H1 (cell line): ENCODE results near the gene TMEM181. TPM values are rescaled to one million over a fixed set of nuclear protein-coding genes. Genes with fewer than 3 reads are reported as not detected.

Source experiments
- CTCF ChIA-PET: fragments of 300-600 bp; sonication (Branson Sonifier 250); formaldehyde crosslinking; loops from one replicate; lab custom pipeline; 2021; ENCODE audit not compliant: partially characterized antibody; lab: Charles Lee
- POLR2A ChIA-PET: fragments of 300-600 bp; sonication (Branson Sonifier 250); formaldehyde crosslinking; loops from one replicate; lab custom pipeline; 2021; ENCODE audit warnings: inconsistent platforms; ENCODE audit not compliant: partially characterized antibody; lab: Charles Lee
- DNase-seq, 2 experiments: peaks; one replicate each; pipeline versions ENCODE4 v3.0.0 to v3.0.0-alpha.2; 2010 to 2022; ENCODE audit warnings: low spot score in 2 of 2, low read depth in 1 of 2, mixed read lengths in 1 of 2
- FAIRE-seq: peaks from 2 replicates; lab custom pipeline; 2011; peaks lifted over from hg19 to GRCh38; lab: Jason Lieb, UNC
- H2AFZ ChIP-seq: 2 replicates; pipeline ENCODE4 v1.8.1; 2012; ENCODE audit warnings: low read length, inconsistent platforms
- H2AK5ac ChIP-seq: 2 replicates; pipeline ENCODE4 v1.6.1; 2013; ENCODE audit warnings: low read depth, low read length
- H2BK120ac ChIP-seq: replicated peaks from 2 replicates; pipeline ENCODE3; 2013; ENCODE audit warnings: low read depth, low read length, inconsistent platforms
- H2BK12ac ChIP-seq: 2 replicates; pipeline ENCODE4 v1.6.1; 2013; ENCODE audit warnings: low read depth, low read length
- H2BK15ac ChIP-seq: 2 replicates; pipeline ENCODE4 v1.6.1; 2013; ENCODE audit warnings: low read length
- H2BK20ac ChIP-seq: 2 replicates; pipeline ENCODE4 v1.6.1; 2013; ENCODE audit warnings: low read length
- H2BK5ac ChIP-seq: 2 replicates; pipeline ENCODE4 v1.6.1; 2013; ENCODE audit warnings: low read depth, low read length
- H3K14ac ChIP-seq: 2 replicates; pipeline ENCODE4 v1.6.1; 2013; ENCODE audit warnings: inconsistent platforms; ENCODE audit not compliant: insufficient read length
- H3K18ac ChIP-seq: 2 replicates; pipeline ENCODE4 v1.6.1; 2013; ENCODE audit warnings: low read length; ENCODE audit errors: extremely low read depth
- H3K23ac ChIP-seq: 2 replicates; pipeline ENCODE4 v1.6.1; 2013; ENCODE audit warnings: inconsistent platforms; ENCODE audit not compliant: insufficient read length
- H3K23me2 ChIP-seq: 2 replicates; pipeline ENCODE4 v1.6.1; 2013; ENCODE audit warnings: low read depth, low read length
- H3K27ac ChIP-seq: 2 replicates; pipeline ENCODE4 v1.6.1; 2011; ENCODE audit warnings: low read depth, low read length, inconsistent platforms
- H3K27me3 ChIP-seq, 4 experiments: replicated peaks in 1 of 4; 1 replicate in 1 of 4; 2 replicates in 3 of 4; pipeline versions ENCODE4 v1.6.1 to v1.8.1; 2011 to 2013; ENCODE audit warnings: low read length in 3 of 4, mild to moderate bottlenecking in 3 of 4, inconsistent platforms in 2 of 4, mixed read lengths in 2 of 4, moderate library complexity in 1 of 4; ENCODE audit not compliant: control insufficient read depth in 3 of 4, insufficient read depth in 3 of 4; ENCODE audit errors: extremely low read depth in 1 of 4
- H3K36me3 ChIP-seq, 4 experiments: 2 replicates each; pipeline versions ENCODE4 v1.6.1 to v1.8.1; 2011 to 2013; ENCODE audit warnings: mild to moderate bottlenecking in 4 of 4, low read length in 3 of 4, moderate library complexity in 2 of 4, control low read depth in 1 of 4, inconsistent platforms in 1 of 4; ENCODE audit not compliant: insufficient read depth in 4 of 4, control insufficient read depth in 2 of 4
- H3K4ac ChIP-seq: replicated peaks from 2 replicates; pipeline ENCODE3; 2013; ENCODE audit warnings: low read length, low read depth, mixed read lengths, inconsistent platforms; ENCODE audit not compliant: insufficient read length
- H3K4me1 ChIP-seq, 4 experiments: replicated peaks in 1 of 4; 1 replicate in 1 of 4; 2 replicates in 3 of 4; pipeline versions ENCODE4 v1.6.1 to v1.8.1; 2011 to 2013; ENCODE audit warnings: low read length in 3 of 4, inconsistent platforms in 2 of 4, mixed read lengths in 1 of 4; ENCODE audit not compliant: insufficient read depth in 4 of 4, control insufficient read depth in 3 of 4
- H3K4me2 ChIP-seq, 2 experiments: 2 replicates each; pipeline versions ENCODE4 v1.6.1 to v1.8.1; 2011 to 2013; ENCODE audit warnings: low read depth in 2 of 2, low read length in 2 of 2, control low read depth in 1 of 2, inconsistent platforms in 1 of 2, mild to moderate bottlenecking in 1 of 2; ENCODE audit not compliant: insufficient read depth in 1 of 2
- H3K4me3 ChIP-seq, 4 experiments: fragments of 200-600, 300-600 bp in 1 of 4; sonication (generic), shearing (Covaris generic), sonication (Bioruptor Twin) in 1 of 4; 2 replicates each; pipeline versions ENCODE4 v1.5.1 to v1.8.1; 2011 to 2016; ENCODE audit warnings: low read length in 4 of 4, low read depth in 3 of 4, control low read depth in 2 of 4, inconsistent platforms in 2 of 4, mild to moderate bottlenecking in 2 of 4, mixed read lengths in 1 of 4, moderate library complexity in 1 of 4; ENCODE audit not compliant: insufficient read depth in 2 of 4; ENCODE audit errors: extremely low read depth in 1 of 4
- H3K56ac ChIP-seq: replicated peaks from 2 replicates; pipeline ENCODE3; 2013; ENCODE audit warnings: low read depth, mild to moderate bottlenecking, mixed read lengths, low read length, inconsistent platforms; ENCODE audit not compliant: insufficient read length
- H3K79me1 ChIP-seq: 2 replicates; pipeline ENCODE4 v1.6.1; 2013; ENCODE audit warnings: low read depth, low read length, control low read depth
- H3K79me2 ChIP-seq, 2 experiments: 2 replicates each; pipeline versions ENCODE4 v1.6.1 to v1.8.1; 2012 to 2013; ENCODE audit warnings: low read length in 2 of 2, mild to moderate bottlenecking in 2 of 2, inconsistent platforms in 1 of 2; ENCODE audit not compliant: insufficient read depth in 2 of 2, control insufficient read depth in 1 of 2
- H3K9ac ChIP-seq, 4 experiments: replicated peaks in 1 of 4; 1 replicate in 1 of 4; 2 replicates in 3 of 4; pipeline versions ENCODE4 v1.6.1 to v1.8.1; 2011 to 2013; ENCODE audit warnings: low read depth in 3 of 4, low read length in 3 of 4, control low read depth in 2 of 4, mild to moderate bottlenecking in 2 of 4, moderate library complexity in 2 of 4, inconsistent platforms in 1 of 4; ENCODE audit errors: extremely low read depth in 1 of 4
- H3K9me3 ChIP-seq, 2 experiments: 2 replicates each; pipeline versions ENCODE4 v1.6.1 to v1.8.1; 2012 to 2013; ENCODE audit warnings: mild to moderate bottlenecking in 2 of 2, moderate library complexity in 2 of 2, control low read depth in 1 of 2, inconsistent platforms in 1 of 2, low read depth in 1 of 2, low read length in 1 of 2, mixed read lengths in 1 of 2; ENCODE audit not compliant: insufficient read depth in 2 of 2
- H4K20me1 ChIP-seq, 2 experiments: replicated peaks in 1 of 2; 2 replicates each; pipeline versions ENCODE3 to v1.8.1; 2011 to 2013; ENCODE audit warnings: inconsistent platforms in 2 of 2, low read length in 2 of 2, mild to moderate bottlenecking in 1 of 2; ENCODE audit not compliant: insufficient read depth in 2 of 2, control insufficient read depth in 1 of 2
- H4K5ac ChIP-seq: 2 replicates; pipeline ENCODE4 v1.6.1; 2013; ENCODE audit warnings: low read length, low read depth, mixed read lengths, inconsistent platforms; ENCODE audit not compliant: insufficient read length
- H4K8ac ChIP-seq: 2 replicates; pipeline ENCODE4 v1.8.0; 2013; ENCODE audit warnings: mild to moderate bottlenecking, moderate library complexity, low read length, inconsistent platforms; ENCODE audit not compliant: insufficient read depth; ENCODE audit errors: extremely low read depth
- H4K91ac ChIP-seq: replicated peaks from 2 replicates; pipeline ENCODE3; 2013; ENCODE audit warnings: low read length, mixed read lengths, inconsistent platforms; ENCODE audit not compliant: insufficient read length
- WGBS, 2 experiments: shearing (Covaris generic) in 1 of 2; methylation state at CpG; one replicate each; pipeline versions ENCODE4 v1.1.6 to v1.1.7; 2013 to 2015; ENCODE audit warnings: low lambda C conversion rate in 2 of 2, mixed read lengths in 2 of 2, inconsistent platforms in 1 of 2, low coverage in 1 of 2, missing lambda C conversion rate in 1 of 2; ENCODE audit not compliant: insufficient replicate concordance in 2 of 2, insufficient coverage in 1 of 2, insufficient read length in 1 of 2; ENCODE audit errors: extremely low coverage in 1 of 2, missing lambda C conversion rate in 1 of 2; 5-methylcytosine and 5-hydroxymethylcytosine counted together
- polyA plus RNA-seq, 7 experiments: library from polyadenylated mRNA; depleted of rRNA in 3 of 7; stranded (reverse) in 5 of 7; unstranded in 2 of 7; fragments of >200 nt in 5 of 7; fragments of 200-250 nt in 2 of 7; gene quantifications; 1 replicate in 5 of 7; 2 replicates in 1 of 7; 4 replicates in 1 of 7; pipeline versions ENCODE4 v1.2.1 to v1.2.3, GENCODE V29; 2011 to 2013; ENCODE audit warnings: missing spikeins in 2 of 7, mixed read lengths in 2 of 7
- total RNA-seq: library from RNA; stranded (reverse); fragmentation: NEBNext Ultra II Directional; extraction: Animal tissue kit (Norgen Biotek cat#: 25700); gene quantifications from 2 replicates; pipeline ENCODE4 v1.2.1, GENCODE V29; 2021

TMEM181 gene
- total and polyA plus RNA-seq, 2 of the 8 experiments (the other 6 are each of a cell fraction or from before 2014, with no cell fraction given), result 8.6 to 19.0 TPM

DNA sequence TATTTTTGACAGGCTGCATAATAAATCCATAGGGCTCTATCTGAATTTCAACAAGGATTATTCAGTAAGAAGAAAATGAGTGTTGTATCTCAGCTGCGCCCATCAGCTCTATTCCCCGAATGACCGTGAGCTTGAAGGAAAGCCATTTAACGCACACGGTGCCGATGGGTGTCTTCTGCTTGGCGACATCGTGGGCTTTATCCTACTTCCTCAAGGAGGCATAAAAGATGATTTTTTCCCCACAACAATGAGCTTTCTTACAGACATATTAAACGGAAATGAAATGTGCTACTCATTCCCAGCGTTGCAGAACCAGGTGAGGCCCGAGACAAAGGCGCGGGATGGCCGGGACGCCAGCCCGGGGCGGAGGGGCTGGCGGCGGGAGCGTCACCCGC, 83.9 kb downstream of the TMEM181 start:
- DNase-seq, result no peak
- FAIRE-seq, result no peak

More for the DNA sequence above, 83.9 kb downstream of the TMEM181 start:
- Histone ChIP-seq H2BK15ac (no peak overlapping the region), H4K5ac (no peak overlapping the region), H3K36me3 (peaks cover 0 to 2% (median 0%) of the 10 kb centered on the region in 4 experiments; a peak in 1 of 8 replicates), H3K4ac (no peak overlapping the region), H3K79me1 (peaks cover 10% of the 10 kb centered on the region), H4K8ac (no peak overlapping the region; the same call in 1 of the 2 replicates), H3K9ac (peak overlapping the region; percentile 88 to 98 (median 92)), H3K56ac (no peak overlapping the region), H2BK5ac (no peak overlapping the region), H2BK12ac (no peak overlapping the region), H3K23ac (no peak overlapping the region), H2BK20ac (no peak overlapping the region), H3K79me2 (peaks cover 0 to 23% of the 10 kb centered on the region in 2 experiments; a peak in 2 of 4 replicates), H2AK5ac (no peak overlapping the region), H2BK120ac (no peak overlapping the region), H4K91ac (no peak overlapping the region), H3K4me1 (peaks cover 0 to 7% (median 3%) of the 10 kb centered on the region in 4 experiments; a peak in 2 of 7 replicates), H3K23me2 (peaks cover 3% of the 10 kb centered on the region), H3K18ac (no peak overlapping the region), H3K27ac (peak overlapping the region; percentile 91), H4K20me1 (peaks cover 1 to 12% of the 10 kb centered on the region in 2 experiments), H3K4me3 (peak overlapping the region; percentile 91 to 97 (median 95)), H2AFZ (no peak overlapping the region), H3K4me2 (peak overlapping the region; percentile 69 to 74), H3K27me3 (peaks cover 0 to 4% (median 0%) of the 10 kb centered on the region in 4 experiments; a peak in 2 of 7 replicates), H3K9me3 (no peaks in the 10 kb centered on the region), H3K14ac (no peak overlapping the region)
- 11% methylated on average over 17 of the region's 21 CpGs; no CpG with 5 or more reads in 1 of the 2 experiments for WGBS, 2 experiments
- ChIA-PET CTCF (interaction anchor here (1.0 to 4.6 kb wide), 5 partner anchors 16 to 491 kb away, joined by 3 to 30 read pairs (median 4); no protein-coding TSS in a partner anchor), POLR2A (interaction anchor here (0.7 to 3.3 kb wide), 14 partner anchors 10 to 418 kb away, joined by 3 to 13 read pairs (median 4); no protein-coding TSS in a partner anchor)
